Mucosa of stomach (tissue), 1 donor: ENCODE results near the gene GPX7.
"Not testable (repeated sequence)": the region's sequence is repeated elsewhere in the genome, so short reads cannot be mapped to it uniquely, and the experiment has no call there.

Source experiments
- H3K27me3 ChIP-seq: one replicate; pipeline ENCODE4 v1.7.0; 2013; ENCODE audit warnings: mild to moderate bottlenecking, low read length; ENCODE audit not compliant: control insufficient read depth, insufficient read depth
- H3K36me3 ChIP-seq: one replicate; pipeline ENCODE4 v1.7.0; 2013; ENCODE audit warnings: low read length; ENCODE audit not compliant: control insufficient read depth, insufficient read depth
- H3K4me1 ChIP-seq: one replicate; pipeline ENCODE4 v1.7.0; 2013; ENCODE audit warnings: mild to moderate bottlenecking, low read length; ENCODE audit not compliant: control insufficient read depth, insufficient read depth
- H3K4me3 ChIP-seq: one replicate; pipeline ENCODE4 v1.7.0; 2013; ENCODE audit warnings: low read length
- H3K9ac ChIP-seq: one replicate; pipeline ENCODE4 v1.7.0; 2013; ENCODE audit warnings: mild to moderate bottlenecking, low read length, moderate library complexity
- H3K9me3 ChIP-seq: one replicate; pipeline ENCODE4 v1.7.0; 2013; ENCODE audit warnings: mild to moderate bottlenecking, low read length, moderate library complexity; ENCODE audit not compliant: control insufficient read depth
- donor health status: Pancreatic carcinoma.

The GPX7 gene

GRCh38 chr1:52569449-52570210 is 32.5 kb upstream of the GPX7 start:
- Histone ChIP-seq H3K9ac (no peak overlapping the region), H3K4me3 (no peak overlapping the region), H3K4me1 (no peaks in the 10 kb centered on the region), H3K9me3 (no peaks in the 10 kb centered on the region), H3K36me3 (no peaks in the 10 kb centered on the region), H3K27me3 (no peaks in the 10 kb centered on the region)

GRCh38 chr1:52571783-52572182 is 30.4 kb upstream of the GPX7 start:
- Histone ChIP-seq H3K27me3 (no peaks in the 10 kb centered on the region), H3K9me3 (no peaks in the 10 kb centered on the region), H3K36me3 (no peaks in the 10 kb centered on the region), H3K4me1 (no peaks in the 10 kb centered on the region), H3K4me3 (no peak overlapping the region), H3K9ac (no peak overlapping the region)

- Histone ChIP-seq H3K4me3 (no peak overlapping the region), H3K9ac (no peak overlapping the region), H3K36me3 (no peaks in the 10 kb centered on the region), H3K9me3 (no peaks in the 10 kb centered on the region), H3K4me1 (no peaks in the 10 kb centered on the region), H3K27me3 (no peaks in the 10 kb centered on the region)
These were observed 29.8 kb upstream of the GPX7 start for GRCh38 chr1:52572387-52572786.

- Histone ChIP-seq H3K27me3 (no peaks in the 10 kb centered on the region), H3K9ac (no peak overlapping the region), H3K4me1 (no peaks in the 10 kb centered on the region), H3K36me3 (no peaks in the 10 kb centered on the region), H3K9me3 (no peaks in the 10 kb centered on the region), H3K4me3 (no peak overlapping the region)
These were observed 27.6 kb upstream of the GPX7 start for GRCh38 chr1:52574594-52574993.

- Histone ChIP-seq H3K36me3 (no peaks in the 10 kb centered on the region), H3K27me3 (no peaks in the 10 kb centered on the region), H3K4me3 (no peak overlapping the region), H3K9me3 (no peaks in the 10 kb centered on the region), H3K9ac (no peak overlapping the region), H3K4me1 (no peaks in the 10 kb centered on the region)
These were observed 26.1 kb upstream of the GPX7 start for GRCh38 chr1:52576074-52576473.

- H3K4me1 ChIP-seq, H3K4me3 ChIP-seq, H3K9ac ChIP-seq, H3K36me3 ChIP-seq, H3K9me3 ChIP-seq, H3K27me3 ChIP-seq: not testable (repeated sequence)
These were observed 24.1 kb upstream of the GPX7 start for GRCh38 chr1:52578066-52578465.

- Histone ChIP-seq H3K27me3 (no peaks in the 10 kb centered on the region), H3K4me1 (no peaks in the 10 kb centered on the region), H3K9ac (no peak overlapping the region), H3K4me3 (no peak overlapping the region), H3K9me3 (no peaks in the 10 kb centered on the region), H3K36me3 (no peaks in the 10 kb centered on the region)
These were observed 22.8 kb upstream of the GPX7 start for GRCh38 chr1:52579415-52579814.

- no peaks in the 10 kb centered on the region for H3K4me1 ChIP-seq
- no peak overlapping the region for H3K9ac ChIP-seq
- H3K9me3 ChIP-seq, result no peaks in the 10 kb centered on the region
- no peaks in the 10 kb centered on the region for H3K36me3 ChIP-seq
- no peaks in the 10 kb centered on the region for H3K27me3 ChIP-seq
- H3K4me3 ChIP-seq, result no peak overlapping the region
These were observed 21.9 kb upstream of the GPX7 start for GRCh38 chr1:52580283-52580682.

- Histone ChIP-seq H3K36me3 (no peaks in the 10 kb centered on the region), H3K4me1 (no peaks in the 10 kb centered on the region), H3K4me3 (no peak overlapping the region), H3K9me3 (no peaks in the 10 kb centered on the region), H3K9ac (no peak overlapping the region), H3K27me3 (no peaks in the 10 kb centered on the region)
These were observed 20.0 kb upstream of the GPX7 start for GRCh38 chr1:52582116-52582696.

GRCh38 chr1:52585474-52585873 is 16.7 kb upstream of the GPX7 start:
- no peaks in the 10 kb centered on the region for H3K9me3 ChIP-seq
- H3K4me1 ChIP-seq, result no peaks in the 10 kb centered on the region
- no peak overlapping the region for H3K4me3 ChIP-seq
- H3K27me3 ChIP-seq, result no peaks in the 10 kb centered on the region
- no peaks in the 10 kb centered on the region for H3K36me3 ChIP-seq
- no peak overlapping the region for H3K9ac ChIP-seq

GRCh38 chr1:52588027-52588426 is 14.1 kb upstream of the GPX7 start:
- Histone ChIP-seq H3K9ac (no peak overlapping the region), H3K4me1 (no peaks in the 10 kb centered on the region)

GRCh38 chr1:52588535-52588934 is 13.6 kb upstream of the GPX7 start:
- no peaks in the 10 kb centered on the region for H3K9me3 ChIP-seq
- no peaks in the 10 kb centered on the region for H3K36me3 ChIP-seq
- H3K4me3 ChIP-seq, result no peak overlapping the region

More at GRCh38 chr1:52588027-52588426, 14.1 kb upstream of the GPX7 start:
- Histone ChIP-seq H3K36me3 (no peaks in the 10 kb centered on the region), H3K4me3 (no peak overlapping the region), H3K9me3 (no peaks in the 10 kb centered on the region), H3K27me3 (no peaks in the 10 kb centered on the region)

More at GRCh38 chr1:52588535-52588934, 13.6 kb upstream of the GPX7 start:
- Histone ChIP-seq H3K27me3 (no peaks in the 10 kb centered on the region), H3K9ac (no peak overlapping the region), H3K4me1 (no peaks in the 10 kb centered on the region)
